ENCODE measurements around the gene LRP2.
"Not testable (repeated sequence)": the region's sequence is repeated elsewhere in the genome, so short reads cannot be mapped to it uniquely, and the experiment has no call there.

Gene LRP2

DNA sequence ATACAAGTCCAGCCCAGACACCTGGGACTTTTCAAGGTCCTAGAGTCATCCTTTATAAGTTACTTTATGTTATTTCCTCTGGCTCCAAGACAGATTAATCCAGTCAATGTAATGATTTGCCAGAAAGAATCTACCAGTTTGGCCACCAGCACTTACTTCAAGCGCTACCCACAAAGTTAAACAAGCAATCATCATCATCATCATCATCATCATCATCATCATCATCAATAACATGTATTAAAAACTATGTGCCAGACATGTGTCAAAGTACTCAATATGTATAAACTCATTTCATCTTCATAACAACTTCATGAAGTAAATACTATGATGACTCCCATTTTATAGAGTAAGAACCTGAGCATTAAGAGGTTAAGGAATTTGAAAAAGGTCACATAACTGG is 64.3 kb downstream of the LRP2 start:
- no peak for DNase-seq

DNA sequence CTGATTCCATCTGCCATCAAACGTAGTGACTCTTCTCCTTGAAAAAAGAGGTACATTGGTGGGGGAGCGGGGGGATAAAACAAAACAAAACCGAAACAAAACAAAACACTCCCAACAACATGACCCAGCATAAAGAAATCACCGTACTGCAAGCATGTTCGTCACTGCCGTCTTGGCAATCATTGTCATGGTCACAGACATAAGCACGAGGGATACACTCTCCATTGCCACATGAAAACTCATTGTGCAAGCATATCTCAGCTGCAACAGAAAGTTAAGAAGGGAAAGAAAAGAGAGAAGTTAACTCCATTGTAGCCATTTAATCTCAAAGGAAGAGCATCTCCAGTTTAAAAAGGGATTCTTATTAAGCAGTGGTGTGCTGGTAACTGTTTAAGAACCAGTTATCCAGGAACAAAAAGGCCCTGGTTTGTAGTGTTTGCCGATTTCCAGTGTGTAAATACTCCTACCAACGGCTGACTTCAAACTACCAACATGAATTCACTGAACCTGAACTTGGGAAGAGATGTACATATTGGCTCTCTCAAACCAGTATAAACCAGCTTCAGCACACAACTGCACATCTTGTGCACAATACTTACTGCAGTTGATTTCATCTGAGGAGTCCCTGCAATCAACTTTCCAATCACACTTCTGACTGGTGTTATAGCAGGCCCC is 68.2 kb downstream of the LRP2 start:
- no peak for DNase-seq

GRCh38 chr2:169291517-169291916 is 70.8 kb downstream of the LRP2 start:
- DNase-seq = no peak

DNA sequence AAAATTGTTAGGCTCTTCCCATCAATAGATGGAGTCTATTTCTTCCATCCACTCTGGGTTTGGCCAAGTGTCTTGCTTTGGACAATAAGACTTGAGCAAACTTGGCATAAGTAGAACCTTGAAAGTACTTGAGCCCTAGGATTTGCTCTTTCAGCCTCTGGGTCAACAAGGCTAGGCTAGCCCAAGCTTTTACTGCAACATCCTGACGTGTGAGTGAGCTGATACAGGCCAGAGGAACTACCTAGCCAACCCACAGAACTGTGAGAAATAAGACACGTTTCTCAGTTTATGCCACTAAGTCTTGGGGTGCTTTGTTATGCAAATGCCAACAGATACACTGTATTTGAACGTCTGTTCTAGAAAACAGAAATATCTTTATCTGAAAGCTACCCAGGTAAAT is 71.9 kb downstream of the LRP2 start:
- DNase-seq = no peak

GRCh38 chr2:169287666-169288065 is 74.7 kb downstream of the LRP2 start:
- DNase-seq = no peak

DNA sequence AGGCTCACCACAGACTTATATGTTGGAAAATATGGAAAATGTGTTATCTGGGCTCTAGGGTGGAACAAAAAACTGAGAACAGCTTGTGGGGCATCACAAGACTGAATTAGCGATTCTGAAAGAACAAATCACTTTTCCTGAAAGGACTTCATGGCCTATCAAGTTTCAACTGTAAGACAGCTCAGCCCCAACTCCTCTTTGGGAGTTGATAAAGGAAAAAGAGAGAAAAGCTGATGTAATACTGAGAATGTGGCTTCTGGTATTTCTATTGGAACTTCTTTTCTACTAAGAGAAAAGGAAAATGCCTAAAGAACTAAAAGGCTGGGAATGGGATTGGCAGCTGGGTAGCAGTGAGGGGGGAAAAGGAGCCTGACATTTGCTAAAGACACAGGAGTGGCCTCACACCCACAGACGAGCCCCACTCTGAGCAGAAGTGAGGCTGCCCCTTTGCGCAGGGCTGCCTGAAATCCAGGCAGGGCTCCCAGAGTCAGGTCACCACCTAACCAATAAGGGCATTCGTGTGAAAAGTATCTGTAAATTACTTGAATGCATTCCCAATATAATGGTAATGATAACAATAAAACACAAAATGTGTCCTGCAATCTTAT is 75.6 kb downstream of the LRP2 start:
- DNase-seq = no peak

DNA sequence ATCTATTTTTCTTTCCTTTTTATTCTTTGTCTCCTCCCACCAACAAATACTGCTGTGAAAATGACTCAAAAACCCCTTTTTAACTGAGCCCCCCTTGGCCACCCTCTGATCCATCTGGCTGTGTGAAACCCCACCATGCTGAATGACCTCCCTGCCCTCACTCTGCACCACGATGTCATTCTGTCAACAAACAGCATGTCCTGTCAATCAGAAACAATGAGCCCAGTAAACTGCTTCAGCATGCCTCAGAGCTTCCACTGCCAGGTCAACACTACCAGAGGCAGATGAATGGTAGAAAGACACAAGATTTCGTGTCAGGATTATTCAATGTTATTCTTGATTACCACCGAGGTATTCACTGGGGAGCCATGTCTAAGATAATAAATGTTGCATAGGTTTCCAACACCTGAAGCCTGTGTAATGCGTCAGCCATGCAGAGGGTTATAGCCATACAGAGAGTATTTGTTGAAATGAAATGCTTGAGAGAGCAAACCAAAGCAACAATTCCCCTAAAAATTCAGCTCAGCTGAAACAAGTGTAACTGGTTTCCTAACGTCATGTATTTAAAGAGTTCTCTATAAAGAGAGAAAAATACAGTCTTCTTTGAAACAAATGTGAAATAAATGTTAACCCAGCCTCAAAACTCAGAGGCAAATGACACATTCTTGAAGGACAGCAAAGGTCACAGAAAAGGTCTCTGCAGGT is 76.7 kb downstream of the LRP2 start:
- DNase-seq = no peak

- no peak for DNase-seq
These were observed 81.8 kb downstream of the LRP2 start for GRCh38 chr2:169280502-169280901.

- DNase-seq = no peak
These were observed 86.5 kb downstream of the LRP2 start for GRCh38 chr2:169275696-169276444.

GRCh38 chr2:169272010-169272409 is 90.3 kb downstream of the LRP2 start:
- no peak for DNase-seq

DNA sequence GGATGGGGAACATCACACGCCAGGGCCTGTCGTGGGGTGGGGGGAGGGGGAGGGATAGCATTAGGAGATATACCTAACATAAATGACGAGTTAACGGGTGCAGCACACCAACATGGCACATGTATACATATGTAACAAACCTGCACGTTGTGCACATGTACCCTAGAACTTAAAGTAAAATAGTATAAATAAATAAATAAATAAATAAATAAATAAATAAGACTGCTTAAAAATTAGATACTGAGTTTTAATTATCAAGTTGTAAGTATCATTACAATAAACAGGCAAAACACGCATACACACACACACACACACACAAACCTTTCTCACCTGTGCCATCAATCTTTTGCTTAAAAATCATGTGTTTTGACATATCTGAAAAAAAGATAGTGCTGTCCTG is 91.8 kb downstream of the LRP2 start:
- DNase-seq = not testable (repeated sequence)

- DNase-seq = no peak
These were observed 96.7 kb downstream of the LRP2 start for GRCh38 chr2:169265591-169265990.

GRCh38 chr2:169260846-169261642 is 101.3 kb downstream of the LRP2 start:
- no peak for DNase-seq

DNA sequence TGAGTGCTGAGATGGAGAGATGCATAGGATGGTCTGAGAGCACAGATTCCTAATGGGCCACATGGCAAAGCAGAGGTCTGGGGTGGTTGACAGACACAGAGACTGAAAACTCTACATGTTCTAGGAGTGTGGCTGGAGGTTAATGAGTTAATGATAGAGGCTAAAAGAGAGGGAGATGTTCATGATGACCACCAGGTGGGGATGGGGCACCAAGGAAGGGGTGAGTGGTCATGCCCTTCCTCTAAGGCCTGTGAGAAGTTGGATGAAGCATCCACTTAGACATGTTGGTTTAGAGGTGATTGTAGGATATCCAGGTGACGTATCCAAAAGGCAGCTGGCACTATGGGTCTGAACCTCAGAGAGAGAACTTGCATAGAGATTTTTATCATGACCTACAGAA is 102.1 kb downstream of the LRP2 start:
- DNase-seq = no peak

DNA sequence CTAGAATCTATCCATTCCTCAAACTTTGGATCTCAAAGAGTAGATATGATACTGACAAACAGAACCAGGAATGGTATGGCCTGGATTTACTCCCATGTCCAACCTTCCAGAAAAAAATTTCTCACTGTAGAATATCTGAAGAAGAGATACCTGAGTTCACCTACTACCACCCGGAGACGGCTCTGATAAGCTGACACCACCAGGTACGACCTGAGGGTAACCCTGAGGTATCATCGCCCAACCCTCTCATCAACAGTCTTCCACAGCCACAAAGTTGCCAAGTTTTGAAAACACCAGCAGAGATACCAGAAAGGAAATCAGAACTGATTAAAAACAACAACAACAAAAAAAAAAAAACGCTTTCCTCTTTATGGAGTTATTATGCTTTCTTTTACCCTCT is 102.9 kb downstream of the LRP2 start:
- DNase-seq = no peak

GRCh38 chr2:169258045-169258601 is 104.2 kb downstream of the LRP2 start:
- DNase-seq = no peak

DNA sequence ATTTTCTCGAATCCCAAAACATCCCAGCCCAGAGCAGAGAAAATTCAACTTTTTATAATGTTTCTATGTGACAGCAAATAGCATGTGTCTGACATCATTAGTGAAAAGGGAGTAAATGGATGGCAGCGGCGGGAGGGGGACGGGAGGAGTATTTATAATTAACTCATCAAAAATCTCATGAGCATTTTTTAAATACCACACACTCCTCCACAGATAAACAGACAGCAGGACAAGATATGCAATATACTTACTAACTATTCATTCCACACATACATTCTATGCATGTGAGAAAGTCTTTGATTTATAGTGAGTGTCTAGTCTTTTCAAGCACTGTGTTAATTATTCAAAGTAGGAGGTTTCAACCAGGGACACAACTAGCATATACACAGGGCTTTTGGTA is 107.6 kb downstream of the LRP2 start:
- no peak for DNase-seq

- no peak for DNase-seq
These were observed 115.1 kb downstream of the LRP2 start for GRCh38 chr2:169247211-169247610.

DNA sequence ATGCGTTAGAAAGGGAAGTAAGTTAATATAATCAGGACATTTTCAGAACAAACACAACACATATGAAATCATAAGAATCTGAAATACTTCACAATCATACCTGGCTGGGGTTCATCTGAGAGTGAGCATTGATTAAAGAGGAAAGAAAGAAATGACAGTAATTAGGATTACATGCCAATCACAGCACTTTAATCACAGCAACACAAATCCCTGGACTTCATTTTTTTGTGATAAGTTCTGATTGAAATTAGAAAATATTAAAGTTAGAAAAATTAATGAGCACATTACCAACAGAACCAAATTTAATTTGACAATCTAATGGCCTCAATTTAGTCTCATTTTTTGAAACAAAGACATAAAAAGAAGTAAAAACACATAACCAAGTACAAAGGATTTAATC is 121.9 kb downstream of the LRP2 start:
- no peak for DNase-seq

DNA sequence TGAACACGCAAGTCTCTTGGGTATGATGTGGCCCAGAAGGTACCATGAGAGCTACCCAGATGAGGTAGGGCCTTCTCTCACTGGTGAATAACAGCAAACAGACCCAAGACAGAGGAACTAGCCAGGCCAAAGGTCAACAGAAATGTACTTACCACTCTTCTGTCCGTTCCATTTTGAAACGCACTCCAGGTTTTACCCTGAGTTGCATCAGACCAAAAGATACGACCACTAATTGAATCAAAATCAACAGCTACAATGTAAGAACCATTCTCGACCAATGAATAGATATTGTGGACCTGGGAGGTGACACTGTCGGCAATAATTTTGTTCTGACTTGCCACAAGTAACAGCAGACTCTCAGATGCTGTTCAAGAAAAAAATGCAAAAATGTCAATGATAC is 124.4 kb downstream of the LRP2 start:
- no peak for DNase-seq

DNA sequence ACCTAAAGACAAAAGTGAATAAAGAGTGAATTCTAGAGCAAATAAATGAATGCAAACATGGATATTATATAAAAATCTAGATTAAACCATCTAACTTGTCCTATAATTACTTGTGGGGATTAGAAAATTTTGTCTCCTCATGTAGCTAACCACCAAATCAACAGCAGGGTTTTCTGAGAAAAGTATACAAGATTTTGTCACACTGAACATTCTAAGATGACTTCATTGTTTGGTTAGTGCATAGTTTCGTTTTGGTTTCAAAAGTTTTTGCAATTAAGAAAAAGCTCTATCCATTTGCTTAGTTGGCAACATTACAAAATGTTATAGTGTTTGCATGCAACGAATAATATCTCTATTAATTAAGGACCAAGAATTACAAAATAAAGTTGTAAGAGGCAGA is 125.0 kb downstream of the LRP2 start:
- no peak for DNase-seq

GRCh38 chr2:169232551-169233154 is 129.7 kb downstream of the LRP2 start:
- DNase-seq = no peak

Data from stimulated activated naive CD4-positive, alpha-beta T cell (primary cell).